Upper lobe of left lung (tissue), 6 donors: ENCODE data around the gene DR1. TPM values are rescaled to one million over a fixed set of nuclear protein-coding genes. Genes with fewer than 3 reads are reported as not detected.

Source experiments
- ATAC-seq, 2 donors: fragments of 200-7000 bp; cut with Tn5 transposase; one replicate each; pipeline ENCODE4 v1.9.1; 2022; ENCODE audit warnings: mild to moderate bottlenecking in 2 of 2, moderate library complexity in 2 of 2; ENCODE audit not compliant: low FRiP score in 2 of 2
- DNase-seq, 2 donors: peaks; one replicate each; pipeline ENCODE4 v3.0.0-alpha.2; 2019 to 2020
- H3K27ac ChIP-seq, 4 donors: fragments of 200-600 bp; sonication (generic); one replicate each; pipeline ENCODE4 v1.5.1; 2016 to 2019
- H3K27me3 ChIP-seq, 4 donors: fragments of 200-600 bp; sonication (generic); one replicate each; pipeline ENCODE4 v1.5.1; 2017 to 2019
- H3K36me3 ChIP-seq, 4 donors: fragments of 200-600 bp; sonication (generic); one replicate each; pipeline ENCODE4 v1.5.1; 2016 to 2019
- H3K4me1 ChIP-seq, 4 donors: fragments of 200-600 bp; sonication (generic); one replicate each; pipeline ENCODE4 v1.5.1; 2018 to 2019
- H3K4me3 ChIP-seq, 4 donors: fragments of 200-600 bp; sonication (generic); one replicate each; pipeline ENCODE4 v1.5.1; 2017 to 2019; ENCODE audit warnings: mild to moderate bottlenecking in 2 of 4, moderate library complexity in 1 of 4
- H3K9me3 ChIP-seq, 4 donors: fragments of 200-600 bp; sonication (generic); one replicate each; pipeline ENCODE4 v1.5.1; 2018 to 2019
- CTCF ChIP-seq, 6 experiments: fragments of 450-650 bp in 4 of 6; fragments of 200-600 bp in 2 of 6; sonication (generic) in 2 of 6; IDR thresholded peaks; one replicate each; pipeline ENCODE4 v1.5.1; 2016 to 2019; ENCODE audit warnings: antibody characterized with exemption in 6 of 6
- EP300 ChIP-seq, 4 donors: sonication (generic); formaldehyde crosslinking; IDR thresholded peaks; one replicate each; pipeline ENCODE4 v1.5.1; 2017; ENCODE audit warnings: antibody characterized with exemption in 4 of 4, control low read depth in 2 of 4
- POLR2A ChIP-seq, 4 donors: fragments of 450-650 bp; IDR thresholded peaks; one replicate each; pipeline ENCODE4 v1.5.1; 2016 to 2017; ENCODE audit warnings: antibody characterized with exemption in 4 of 4, mild to moderate bottlenecking in 2 of 4
- POLR2AphosphoS5 ChIP-seq, 2 donors: sonication (generic); formaldehyde crosslinking; IDR thresholded peaks; one replicate each; pipeline ENCODE4 v1.5.1; 2017; ENCODE audit warnings: antibody characterized with exemption in 2 of 2
- WGBS, 2 donors: methylation state at CpG; one replicate each; pipeline ENCODE4 v1.1.5; 2017 to 2018; 5-methylcytosine and 5-hydroxymethylcytosine counted together
- total RNA-seq, 6 donors: library from RNA; depleted of rRNA in 4 of 6; stranded (reverse); fragments of >200 nt in 4 of 6; gene quantifications; one replicate each; pipeline versions ENCODE4 v1.1.0 to v1.2.1, GENCODE V29; 2016 to 2021
- donor health status: DM: no; HTN: no; CAD: no; lungs with moderate emphysema.
- donor health status: DM: no; HTN: yes; CAD: no; lungs with severe emphysema.

Gene DR1
- total RNA-seq, 6 donors from 2014 or later = 12.6 to 50.0 (median 41.3) TPM

- 0% methylated on average over 22 of the region's 22 CpGs for WGBS, 2 donors
- H3K4me1 ChIP-seq = peaks cover 28 to 41% (median 30%) of the 10 kb centered on the region in 4 donors
- DNase-seq = peak in 1 of 2 donors; percentile 24
Measured at GRCh38 chr1:93346421-93346993, 800 bp downstream of the DR1 start.

GRCh38 chr1:93347334-93347899, 1.7 kb downstream of the DR1 start:
- WGBS, 2 donors = 1 to 3% methylated on average over 12 of the region's 12 CpGs
- Histone ChIP-seq H3K36me3 (no peaks in the 10 kb centered on the region), H3K27me3 (no peaks in the 10 kb centered on the region), H3K27ac (peak overlapping the region in 3 of 4 donors; percentile 93 to 98 (median 97)), H3K4me3 (peak overlapping the region; percentile 78 to 98 (median 86)), H3K4me1 (peaks cover 29 to 46% (median 34%) of the 10 kb centered on the region in 4 donors), H3K9me3 (no peaks in the 10 kb centered on the region)
- TF ChIP-seq EP300 (IDR thresholded peaks at IDR 0.05) (no peak), POLR2A (IDR thresholded peaks at IDR 0.05) (no peak), POLR2AphosphoS5 (IDR thresholded peaks at IDR 0.05) (no peak), CTCF (IDR thresholded peaks at IDR 0.05) (no peak)
- DNase-seq = no peak
- no peak for ATAC-seq

More at GRCh38 chr1:93346421-93346993, 800 bp downstream of the DR1 start:
- H3K4me3 ChIP-seq = peak overlapping the region; percentile 78 to 98 (median 86)
- no peaks in the 10 kb centered on the region for H3K36me3 ChIP-seq
- H3K27me3 ChIP-seq = no peaks in the 10 kb centered on the region
- H3K9me3 ChIP-seq = no peaks in the 10 kb centered on the region
- ATAC-seq = peak in 1 of 2 donors; percentile 66
- TF ChIP-seq EP300 (IDR thresholded peaks at IDR 0.05) (no peak), CTCF (IDR thresholded peaks at IDR 0.05) (no peak), POLR2AphosphoS5 (IDR thresholded peaks at IDR 0.05) (no peak), POLR2A (IDR thresholded peaks at IDR 0.05) (no peak)
- peak overlapping the region; percentile 93 to 98 (median 98) for H3K27ac ChIP-seq

- no peak for TF ChIP-seq POLR2AphosphoS5 (IDR thresholded peaks at IDR 0.05)
- no peak for TF ChIP-seq CTCF (IDR thresholded peaks at IDR 0.05)
- no peak for TF ChIP-seq EP300 (IDR thresholded peaks at IDR 0.05)
- ATAC-seq (no peak), DNase-seq (no peak)
- H3K4me3 ChIP-seq = peak overlapping the region in 3 of 4 donors; percentile 78 to 98 (median 88)
- no peaks in the 10 kb centered on the region for H3K27me3 ChIP-seq
- no peaks in the 10 kb centered on the region for H3K9me3 ChIP-seq
- peaks cover 29 to 52% (median 38%) of the 10 kb centered on the region in 4 donors for H3K4me1 ChIP-seq
- WGBS, 2 donors = 1 to 3% methylated on average over 2 of the region's 2 CpGs
- peaks cover 0 to 3% (median 0%) of the 10 kb centered on the region in 4 donors for H3K36me3 ChIP-seq
- peak overlapping the region in 2 of 4 donors; percentile 97 to 98 for H3K27ac ChIP-seq
Measured at GRCh38 chr1:93348104-93348728, 2.5 kb downstream of the DR1 start.

- no peak for ATAC-seq
- peak overlapping the region; percentile 20 to 98 (median 83) for H3K4me3 ChIP-seq
- WGBS, 2 donors = 55 to 59% methylated on average over 7 of the region's 7 CpGs
- no peak for DNase-seq
- H3K27ac ChIP-seq = peak overlapping the region in 2 of 4 donors; percentile 10 to 97
- no peaks in the 10 kb centered on the region for H3K27me3 ChIP-seq
- H3K9me3 ChIP-seq = no peaks in the 10 kb centered on the region
- peaks cover 0 to 13% (median 1%) of the 10 kb centered on the region in 4 donors for H3K36me3 ChIP-seq
- TF ChIP-seq EP300 (IDR thresholded peaks at IDR 0.05) (no peak), POLR2A (IDR thresholded peaks at IDR 0.05) (no peak), POLR2AphosphoS5 (IDR thresholded peaks at IDR 0.05) (no peak), CTCF (IDR thresholded peaks at IDR 0.05) (no peak)
- H3K4me1 ChIP-seq = peaks cover 29 to 61% (median 42%) of the 10 kb centered on the region in 4 donors
Measured at GRCh38 chr1:93349231-93350135, 3.8 kb downstream of the DR1 start.
